Stimulated activated CD8-positive, alpha-beta memory T cell treated with anti-CD3 and anti-CD28 coated beads, Interleukin-4, amount 100 ng/mL, for 48 hours (primary cell): Measurements from ENCODE around the gene SPRING1.
A peak's percentile ranks its signal among the peaks of the same experiment; 100 is the strongest.

Source experiments
- DNase-seq: peaks from one replicate; pipeline ENCODE4 v3.0.0-alpha.2; 2020

SPRING1 gene

DNA sequence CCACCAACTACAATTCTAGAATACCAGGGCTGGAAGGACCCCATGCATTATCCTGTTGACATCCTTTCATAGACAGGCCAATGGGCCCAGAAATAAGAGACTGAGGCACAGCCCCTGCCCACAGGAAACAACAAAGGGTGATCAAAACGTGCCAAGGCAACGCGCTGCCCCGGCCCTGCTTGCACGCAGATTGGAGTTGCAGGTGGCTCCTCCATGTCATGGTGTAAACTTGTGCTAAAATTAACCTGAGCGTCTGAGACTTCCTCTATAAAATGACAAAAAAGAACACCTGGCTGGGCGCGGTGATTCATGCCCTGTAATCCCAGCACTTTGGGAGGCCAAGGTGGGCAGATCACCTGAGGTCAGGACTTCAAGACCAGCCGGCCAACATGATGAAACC is 30.1 kb downstream of the SPRING1 start:
- no peak for DNase-seq

- peak; percentile 78 for DNase-seq
These were observed 34.6 kb downstream of the SPRING1 start for GRCh38 chr12:116703214-116703795.

- no peak for DNase-seq
These were observed 36.4 kb downstream of the SPRING1 start for GRCh38 chr12:116701432-116701831.

- no peak for DNase-seq
These were observed 37.8 kb downstream of the SPRING1 start for GRCh38 chr12:116700066-116700465.

GRCh38 chr12:116698554-116699075 is 39.3 kb downstream of the SPRING1 start:
- DNase-seq, result no peak

GRCh38 chr12:116698116-116698515 is 39.8 kb downstream of the SPRING1 start:
- DNase-seq, result no peak

- DNase-seq, result no peak
These were observed 40.2 kb downstream of the SPRING1 start for GRCh38 chr12:116697716-116698115.

- DNase-seq, result no peak
These were observed 40.6 kb downstream of the SPRING1 start for GRCh38 chr12:116697305-116697704.

- DNase-seq, result no peak
These were observed 42.5 kb downstream of the SPRING1 start for GRCh38 chr12:116695464-116695725.

- DNase-seq, result no peak
These were observed 43.0 kb downstream of the SPRING1 start for GRCh38 chr12:116694653-116695463.

DNA sequence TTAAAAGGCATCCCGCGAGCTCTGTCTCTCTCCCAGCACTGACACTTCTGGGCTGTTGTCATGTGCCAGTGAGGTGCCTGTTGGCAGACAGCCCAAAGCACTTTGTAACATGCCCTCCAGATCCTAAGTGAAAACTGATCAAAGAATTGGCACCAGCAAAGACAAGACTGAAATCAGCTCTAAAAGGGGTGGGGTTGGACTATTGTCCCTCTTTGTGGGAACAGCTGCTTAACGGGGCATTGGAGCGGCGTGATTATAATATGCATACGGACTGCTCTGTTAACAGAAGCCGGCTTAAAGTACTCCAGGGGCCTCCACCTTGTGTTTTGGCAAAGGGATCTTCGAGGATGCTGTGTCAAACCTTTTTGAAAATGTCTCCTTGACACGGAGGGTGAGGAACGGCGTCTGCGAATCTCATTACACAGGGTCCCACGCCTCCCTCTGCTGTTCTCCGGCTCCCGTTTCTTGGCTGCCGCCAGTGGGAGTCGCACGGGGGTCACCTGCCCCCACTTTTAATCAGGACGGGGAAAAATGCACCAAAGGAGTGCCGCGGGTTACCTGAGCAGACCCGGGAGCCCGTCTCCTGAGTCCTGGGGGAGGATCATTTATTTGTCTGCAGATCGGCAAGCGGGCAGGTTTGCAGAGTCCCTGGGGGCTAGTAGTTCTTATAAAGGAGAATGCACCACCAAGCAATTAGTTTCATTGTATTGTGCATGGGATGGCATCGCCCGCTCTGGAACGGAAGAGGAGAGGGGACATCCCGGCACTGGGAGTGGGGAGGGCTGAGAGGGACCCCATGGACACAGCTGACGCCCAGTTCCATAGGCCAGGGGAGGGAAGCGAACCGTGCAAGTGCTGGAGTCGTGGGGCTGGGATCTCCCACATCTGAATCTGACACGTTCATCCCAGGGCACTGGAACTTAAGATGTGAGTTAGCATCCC is 44.3 kb downstream of the SPRING1 start:
- DNase-seq, result no peak

DNA sequence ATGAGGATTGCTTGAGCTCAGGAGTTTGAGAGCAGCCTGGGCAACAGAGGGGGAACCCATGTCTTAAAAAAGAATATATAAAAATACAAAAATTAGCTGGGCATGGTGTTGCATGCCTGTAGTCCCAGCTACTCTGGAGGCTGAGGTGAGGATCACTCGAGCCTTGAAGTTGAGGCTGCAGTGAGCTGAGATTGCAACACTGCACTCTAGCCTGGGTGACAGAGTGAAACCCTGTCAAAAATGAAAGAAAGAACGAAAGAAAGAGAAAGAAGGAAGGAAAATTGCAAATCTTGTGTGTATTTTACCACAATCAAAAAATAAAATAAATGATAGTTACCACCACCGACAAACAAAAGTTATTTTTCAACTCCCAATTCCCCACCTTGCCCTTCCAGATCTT is 45.3 kb downstream of the SPRING1 start:
- no peak for DNase-seq

DNA sequence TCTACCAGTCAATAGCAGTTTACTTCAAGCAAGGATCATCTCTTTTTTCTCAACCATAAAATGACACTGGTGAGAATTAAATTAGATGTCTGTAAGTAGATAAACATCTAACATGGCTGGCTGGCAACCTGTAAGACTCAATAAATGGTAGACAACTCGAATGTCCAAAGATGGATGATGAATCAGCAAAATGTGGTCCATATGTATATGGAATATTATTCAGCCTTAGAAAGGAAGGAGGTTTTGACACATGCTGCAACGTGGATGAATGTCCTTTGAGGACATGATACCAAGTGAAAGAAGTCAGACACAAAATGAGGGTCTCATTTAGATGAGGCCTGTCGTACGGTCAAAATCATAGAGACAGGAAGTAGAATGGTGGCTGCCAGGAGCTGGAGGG is 46.2 kb downstream of the SPRING1 start:
- no peak for DNase-seq

DNA sequence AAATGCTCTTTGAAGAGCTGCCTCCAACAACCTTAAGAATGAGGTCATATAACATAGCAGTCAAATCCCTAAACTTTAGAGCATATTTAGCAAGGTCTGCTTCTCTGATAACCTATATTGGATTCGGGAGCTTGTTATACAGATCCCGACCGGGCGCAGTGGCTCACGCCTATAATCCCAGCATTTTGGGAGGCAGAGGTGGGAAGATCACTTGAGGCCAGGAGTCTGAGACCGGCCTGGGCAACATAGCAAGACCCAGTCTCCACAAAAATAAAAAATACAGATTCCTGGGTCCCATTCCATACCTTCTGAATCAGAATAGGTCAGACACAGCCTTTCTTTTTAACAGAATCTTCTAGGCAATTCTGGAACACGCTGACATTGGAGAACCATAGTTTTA is 46.7 kb downstream of the SPRING1 start:
- no peak for DNase-seq

DNA sequence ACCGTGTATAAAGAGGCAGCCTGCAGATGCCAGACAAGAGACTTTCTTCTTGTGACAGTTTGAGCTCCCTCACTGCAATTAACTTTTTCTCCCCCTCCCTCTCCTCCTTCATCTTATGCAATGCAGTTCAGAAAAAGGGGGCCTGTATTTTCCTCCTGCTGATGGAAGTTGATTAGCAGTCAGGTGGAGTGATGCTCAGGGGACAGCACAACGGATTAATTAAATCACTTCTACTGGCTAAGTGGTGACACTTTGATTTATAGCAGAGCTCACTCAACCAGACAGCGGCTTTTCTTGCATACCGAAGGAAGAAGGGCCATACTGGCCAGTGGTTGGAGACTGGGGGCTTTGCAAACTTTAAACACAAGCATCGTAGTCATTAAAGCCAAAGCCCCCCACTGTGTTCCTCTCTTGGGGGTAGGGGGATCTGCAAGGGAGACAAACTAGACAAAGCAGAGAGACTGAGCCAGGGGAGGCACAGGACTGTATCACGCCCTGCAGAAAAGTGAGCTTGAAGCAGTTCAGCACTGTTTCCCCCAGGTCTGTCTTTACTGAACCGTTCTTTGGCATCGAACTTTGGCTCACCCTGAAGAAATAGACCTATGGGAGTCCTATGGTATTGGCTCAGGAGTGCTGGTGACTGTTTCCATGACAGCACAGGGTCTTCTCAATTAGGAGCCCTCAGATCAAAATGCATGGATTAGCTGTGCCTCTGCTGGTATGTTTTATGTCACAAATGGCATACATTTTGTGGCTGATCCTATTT is 47.7 kb downstream of the SPRING1 start:
- no peak for DNase-seq

GRCh38 chr12:116689521-116689920 is 48.3 kb downstream of the SPRING1 start:
- DNase-seq, result no peak
